SK-N-SH treated with all-trans-retinoic acid at 6 μM for 48 hours (cell line): ENCODE measurements around the gene LGALS9.

Experiments used
- ARNTL ChIP-seq: fragments of 450-650 bp; formaldehyde crosslinking; IDR thresholded peaks from 2 replicates; pipeline ENCODE4 v1.5.0; 2020; ENCODE audit warnings: low read depth, mild to moderate bottlenecking, moderate library complexity, borderline replicate concordance
- OSR1 ChIP-seq: fragments of 250-450 bp; sonication (Bioruptor Pico); IDR thresholded peaks from 2 replicates; pipeline ENCODE4 v1.8.0; 2022; ENCODE audit warnings: moderate library complexity, mild to moderate bottlenecking, inconsistent platforms
- PPARA ChIP-seq: fragments of 250-450 bp; sonication (Bioruptor Pico); IDR thresholded peaks from 2 replicates; pipeline ENCODE4 v1.5.0; 2020; ENCODE audit warnings: mild to moderate bottlenecking, borderline replicate concordance
- SNAI2 ChIP-seq: fragments of 250-450 bp; sonication (Bioruptor Pico); IDR thresholded peaks from 2 replicates; pipeline ENCODE4 v1.5.0; 2020; ENCODE audit warnings: mild to moderate bottlenecking, moderate library complexity
- TCF4 ChIP-seq: fragments of 250-450 bp; sonication (Bioruptor Pico); IDR thresholded peaks from 2 replicates; pipeline ENCODE4 v1.8.0; 2021; ENCODE audit warnings: mild to moderate bottlenecking, moderate library complexity, borderline replicate concordance
- TOX ChIP-seq: fragments of 250-450 bp; sonication (Bioruptor Pico); IDR thresholded peaks from 2 replicates; pipeline ENCODE4 v1.8.0; 2021; ENCODE audit warnings: mild to moderate bottlenecking, moderate library complexity, borderline replicate concordance
- ZC3H10 ChIP-seq: fragments of 250-450 bp; sonication (Bioruptor Pico); IDR thresholded peaks from 2 replicates; pipeline ENCODE4 v1.5.1; 2021; ENCODE audit warnings: mild to moderate bottlenecking, moderate library complexity
- ZFP3 ChIP-seq: fragments of 250-450 bp; sonication (Bioruptor Pico); IDR thresholded peaks from 2 replicates; pipeline ENCODE4 v1.5.0; 2020; ENCODE audit warnings: mild to moderate bottlenecking, moderate library complexity
- TF ChIP-seq, protein P1 (sequence below): fragments of 250-450 bp; sonication (Bioruptor Pico); IDR thresholded peaks from 2 replicates; pipeline ENCODE4 v1.8.0; 2020; ENCODE audit warnings: mild to moderate bottlenecking, moderate library complexity, borderline replicate concordance

DNA sequence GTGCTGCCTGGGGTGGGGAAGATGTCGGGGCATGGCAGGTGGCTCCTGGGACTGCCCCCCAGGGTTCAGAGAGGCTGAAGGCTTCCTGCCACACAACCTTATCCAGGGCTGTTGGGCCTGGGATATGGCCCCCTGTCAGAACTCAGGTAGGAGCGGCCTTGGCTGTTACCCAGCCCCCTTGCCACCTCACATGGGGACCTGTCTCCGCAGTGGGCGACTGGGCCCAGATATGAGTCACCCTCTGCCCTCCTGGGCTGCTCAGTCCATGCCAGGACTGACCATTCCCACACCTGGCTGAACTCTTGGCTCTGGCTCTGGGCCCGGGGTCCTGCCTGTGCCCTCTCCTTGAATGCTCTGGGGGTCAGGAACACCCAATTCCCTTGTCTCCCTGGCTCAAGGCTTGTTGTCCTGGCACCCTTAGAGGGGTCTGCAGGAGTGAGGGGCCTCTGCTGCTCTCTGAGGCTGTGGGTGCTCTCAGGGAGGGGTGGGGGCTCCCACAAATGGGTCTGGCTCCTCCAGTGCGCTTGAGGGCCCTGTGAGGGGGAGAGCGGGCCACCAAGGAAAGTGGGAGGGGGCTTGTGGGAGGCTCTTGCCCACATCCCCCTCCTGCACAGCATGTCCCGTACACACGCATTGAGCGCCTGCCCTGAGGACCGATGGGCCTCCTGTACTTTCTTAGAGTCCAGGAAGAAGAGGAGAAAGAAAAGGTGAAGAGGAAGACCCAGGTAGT is 36.0 kb downstream of the LGALS9 start:
- TF ChIP-seq OSR1 (CRISPR knock-in tag) (no peak), TCF4 (no peak), PPARA (CRISPR knock-in tag) (no peak), ZC3H10 (CRISPR knock-in tag) (no peak), SNAI2 (CRISPR knock-in tag) (no peak), ZFP3 (CRISPR knock-in tag) (no peak), ARNTL (CRISPR knock-in tag) (no peak), TOX (CRISPR knock-in tag) (no peak)
- TF ChIP-seq, protein P1, sequence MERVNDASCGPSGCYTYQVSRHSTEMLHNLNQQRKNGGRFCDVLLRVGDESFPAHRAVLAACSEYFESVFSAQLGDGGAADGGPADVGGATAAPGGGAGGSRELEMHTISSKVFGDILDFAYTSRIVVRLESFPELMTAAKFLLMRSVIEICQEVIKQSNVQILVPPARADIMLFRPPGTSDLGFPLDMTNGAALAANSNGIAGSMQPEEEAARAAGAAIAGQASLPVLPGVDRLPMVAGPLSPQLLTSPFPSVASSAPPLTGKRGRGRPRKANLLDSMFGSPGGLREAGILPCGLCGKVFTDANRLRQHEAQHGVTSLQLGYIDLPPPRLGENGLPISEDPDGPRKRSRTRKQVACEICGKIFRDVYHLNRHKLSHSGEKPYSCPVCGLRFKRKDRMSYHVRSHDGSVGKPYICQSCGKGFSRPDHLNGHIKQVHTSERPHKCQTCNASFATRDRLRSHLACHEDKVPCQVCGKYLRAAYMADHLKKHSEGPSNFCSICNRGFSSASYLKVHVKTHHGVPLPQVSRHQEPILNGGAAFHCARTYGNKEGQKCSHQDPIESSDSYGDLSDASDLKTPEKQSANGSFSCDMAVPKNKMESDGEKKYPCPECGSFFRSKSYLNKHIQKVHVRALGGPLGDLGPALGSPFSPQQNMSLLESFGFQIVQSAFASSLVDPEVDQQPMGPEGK: no peak
